Keratinocyte (primary cell): Measurements from ENCODE around the gene STRN. TPM values are rescaled to one million over a fixed set of nuclear protein-coding genes. Genes with fewer than 3 reads are reported as not detected.

ENCODE experiments used
- DNase-seq: peaks from one replicate; pipeline ENCODE4 v3.0.0-alpha.2; 2011; ENCODE audit warnings: low read depth, missing footprints, low spot score
- FAIRE-seq: peaks from 2 replicates; lab custom pipeline; 2011; peaks lifted over from hg19 to GRCh38; lab: Jason Lieb, UNC
- H2AFZ ChIP-seq: 2 replicates; pipeline ENCODE4 v1.6.0; 2012; ENCODE audit warnings: low read length, control low read depth, inconsistent platforms; ENCODE audit not compliant: control insufficient read depth
- H3K27ac ChIP-seq: 2 replicates; pipeline ENCODE4 v1.5.1; 2011; ENCODE audit warnings: low read length; ENCODE audit not compliant: control insufficient read depth, insufficient read depth
- H3K27me3 ChIP-seq: 3 replicates; pipeline ENCODE4 v1.6.0; 2011; ENCODE audit warnings: low read length; ENCODE audit not compliant: control insufficient read depth, insufficient read depth; ENCODE audit errors: extremely low read depth
- H3K36me3 ChIP-seq, 2 experiments: 2 replicates in 1 of 2; 3 replicates in 1 of 2; pipeline ENCODE4 v1.5.1; 2011; ENCODE audit warnings: low read length in 2 of 2, mild to moderate bottlenecking in 1 of 2; ENCODE audit not compliant: control insufficient read depth in 2 of 2, insufficient read depth in 2 of 2; ENCODE audit errors: extremely low read depth in 1 of 2
- H3K4me1 ChIP-seq: 3 replicates; pipeline ENCODE4 v1.5.1; 2011; ENCODE audit warnings: low read length; ENCODE audit not compliant: control insufficient read depth, insufficient read depth; ENCODE audit errors: extremely low read depth
- H3K4me2 ChIP-seq: 3 replicates; pipeline ENCODE4 v1.6.0; 2011; ENCODE audit warnings: low read depth, low read length; ENCODE audit not compliant: control insufficient read depth, insufficient read depth; ENCODE audit errors: extremely low read depth
- H3K4me3 ChIP-seq, 3 experiments: fragments of 200-600 bp in 1 of 3; sonication (generic) in 1 of 3; 2 replicates in 2 of 3; 3 replicates in 1 of 3; pipeline ENCODE4 v1.5.1; 2011 to 2016; ENCODE audit warnings: low read length in 3 of 3, mild to moderate bottlenecking in 3 of 3, control low read depth in 2 of 3, inconsistent platforms in 1 of 3, low read depth in 1 of 3, mixed read lengths in 1 of 3, mixed run types in 1 of 3, moderate library complexity in 1 of 3; ENCODE audit not compliant: control insufficient read depth in 2 of 3, insufficient read depth in 2 of 3; ENCODE audit errors: extremely low read depth in 1 of 3
- H3K79me2 ChIP-seq: 2 replicates; pipeline ENCODE4 v1.6.0; 2012; ENCODE audit warnings: low read length; ENCODE audit not compliant: control insufficient read depth, insufficient read depth
- H3K9ac ChIP-seq: 3 replicates; pipeline ENCODE4 v1.6.0; 2011; ENCODE audit warnings: low read length; ENCODE audit not compliant: control insufficient read depth, insufficient read depth; ENCODE audit errors: extremely low read depth
- H3K9me1 ChIP-seq: 3 replicates; pipeline ENCODE4 v1.6.0; 2011; ENCODE audit warnings: low read length; ENCODE audit not compliant: control insufficient read depth, insufficient read depth; ENCODE audit errors: extremely low read depth
- H3K9me3 ChIP-seq: 2 replicates; pipeline ENCODE4 v1.5.1; 2012; ENCODE audit warnings: low read depth, low read length; ENCODE audit not compliant: control insufficient read depth
- H4K20me1 ChIP-seq: 3 replicates; pipeline ENCODE4 v1.6.0; 2011; ENCODE audit warnings: low read length; ENCODE audit not compliant: control insufficient read depth, insufficient read depth; ENCODE audit errors: extremely low read depth
- CTCF ChIP-seq, 3 experiments: IDR thresholded peaks in 1 of 3; conservative IDR thresholded peaks in 1 of 3; optimal IDR thresholded peaks in 1 of 3; 2 replicates in 2 of 3; 3 replicates in 1 of 3; pipeline versions ENCODE3 to v1.5.1; 2011; ENCODE audit warnings: low read length in 3 of 3, mild to moderate bottlenecking in 3 of 3, moderate library complexity in 2 of 3, control low read depth in 1 of 3, inconsistent platforms in 1 of 3; ENCODE audit not compliant: insufficient read depth in 2 of 3; ENCODE audit errors: extremely low read depth in 1 of 3
- EZH2 ChIP-seq: IDR thresholded peaks from one replicate; pipeline ENCODE4 v1.6.1; 2012; ENCODE audit warnings: inconsistent platforms, mild to moderate bottlenecking, low read length, moderate library complexity
- dilution Hi-C: fragments of 300-500 bp; cut with MboI; formaldehyde crosslinking; loops from one replicate; pipeline ENCODE4 v1.7.0; 2020; ENCODE audit warnings: low sequenced_read_pairs; ENCODE audit not compliant: extremely low pct_ligation_motif_present
- polyA plus RNA-seq, 5 experiments: library from polyadenylated mRNA; depleted of rRNA in 3 of 5; stranded (reverse) in 3 of 5; stranded (forward) in 1 of 5; unstranded in 1 of 5; fragments of >200 nt; gene quantifications; 1 replicate in 1 of 5; 2 replicates in 3 of 5; 3 replicates in 1 of 5; pipeline versions ENCODE4 v1.2.1 to v1.2.3, GENCODE V29; 2011 to 2012; ENCODE audit warnings: missing spikeins in 2 of 5, low read depth in 1 of 5, low replicate concordance in 1 of 5

STRN gene
- polyA plus RNA-seq, 1 donor (not counting 4 experiments of a cell fraction or from before 2014, with no cell fraction given), result 29.3 TPM

- TF ChIP-seq EZH2 (no peak), CTCF (optimal IDR thresholded peaks at IDR 0.05 in 1 of 3, IDR thresholded peaks at IDR 0.05 in 1 of 3, conservative IDR thresholded peaks at IDR 0.05 in 1 of 3; ENCODE audit: extremely low read depth in 1 of 3, insufficient read depth in 2 of 3, low read length in 3 of 3) (no peak)
- no peak overlapping the region for H3K4me3 ChIP-seq
- DNase-seq (no peak), FAIRE-seq (no peak)
- H3K9me3 ChIP-seq, result no peaks in the 10 kb centered on the region
- H3K4me1 ChIP-seq, result peaks cover 4% of the 10 kb centered on the region
- no peaks in the 10 kb centered on the region for H3K36me3 ChIP-seq
- no peak overlapping the region for H3K4me2 ChIP-seq
- H2AFZ ChIP-seq, result no peak overlapping the region
- H3K9ac ChIP-seq, result no peak overlapping the region
- no peaks in the 10 kb centered on the region for H3K27me3 ChIP-seq
- H4K20me1 ChIP-seq, result no peaks in the 10 kb centered on the region
- no peaks in the 10 kb centered on the region for H3K79me2 ChIP-seq
- dilution Hi-C loops, result no loop called here
- no peak overlapping the region for H3K27ac ChIP-seq
- no peaks in the 10 kb centered on the region for H3K9me1 ChIP-seq
These were observed 160.6 kb downstream of the STRN start for GRCh38 chr2:36805635-36806224.

- Histone ChIP-seq H3K9me1 (no peaks in the 10 kb centered on the region), H3K27me3 (no peaks in the 10 kb centered on the region), H3K9me3 (no peaks in the 10 kb centered on the region), H3K36me3 (no peaks in the 10 kb centered on the region), H3K27ac (no peak overlapping the region), H3K4me3 (no peak overlapping the region), H4K20me1 (no peaks in the 10 kb centered on the region), H3K4me2 (no peak overlapping the region), H3K9ac (no peak overlapping the region), H3K79me2 (no peaks in the 10 kb centered on the region), H3K4me1 (peaks cover 4% of the 10 kb centered on the region), H2AFZ (no peak overlapping the region)
- no peak for FAIRE-seq
- TF ChIP-seq EZH2 (no peak), CTCF (optimal IDR thresholded peaks at IDR 0.05 in 1 of 3, IDR thresholded peaks at IDR 0.05 in 1 of 3, conservative IDR thresholded peaks at IDR 0.05 in 1 of 3; ENCODE audit: extremely low read depth in 1 of 3, insufficient read depth in 2 of 3, low read length in 3 of 3) (no peak)
- DNase-seq, result no peak
- dilution Hi-C loops, result no loop called here
These were observed 163.4 kb downstream of the STRN start for GRCh38 chr2:36802952-36803351.
